Measurements from ENCODE around the gene ANO6. TPM values are rescaled to one million over a fixed set of nuclear protein-coding genes. Genes with fewer than 3 reads are reported as not detected.

The ANO6 gene
- total RNA-seq, 1 donor from 2014 or later = 32.0 TPM

DNA sequence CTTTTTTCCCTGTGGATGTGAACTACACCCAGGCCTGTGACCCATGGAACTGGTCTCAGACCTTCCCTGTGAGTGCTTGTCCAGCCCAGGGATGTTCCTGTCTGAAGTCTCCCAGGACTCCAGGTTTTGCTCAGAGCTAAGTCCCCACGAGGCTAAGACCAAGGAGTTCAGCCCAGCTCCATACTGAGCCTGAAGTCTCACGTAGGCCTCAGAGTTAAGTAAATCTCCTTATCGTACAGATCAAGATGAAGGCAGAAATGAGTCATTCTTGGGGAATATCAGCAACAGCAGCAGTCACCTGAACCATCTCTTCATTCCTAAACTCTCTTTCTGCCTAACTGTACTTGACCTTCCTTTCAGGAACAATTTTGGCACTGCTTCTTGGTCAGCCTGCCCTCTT lies 139.8 kb downstream of the ANO6 start:
- Mint-ChIP-seq H3K27ac (ENCODE audit: unreplicated experiment) (no peak overlapping the region), H3K4me1 (peaks cover 6% of the 10 kb centered on the region), H3K27me3 (ENCODE audit: low read depth) (no peaks in the 10 kb centered on the region), H3K4me3 (no peak overlapping the region), H3K36me3 (ENCODE audit: low read depth) (peaks cover 26% of the 10 kb centered on the region), H3K9me3 (no peaks in the 10 kb centered on the region)
- TF ChIP-seq, protein P1, sequence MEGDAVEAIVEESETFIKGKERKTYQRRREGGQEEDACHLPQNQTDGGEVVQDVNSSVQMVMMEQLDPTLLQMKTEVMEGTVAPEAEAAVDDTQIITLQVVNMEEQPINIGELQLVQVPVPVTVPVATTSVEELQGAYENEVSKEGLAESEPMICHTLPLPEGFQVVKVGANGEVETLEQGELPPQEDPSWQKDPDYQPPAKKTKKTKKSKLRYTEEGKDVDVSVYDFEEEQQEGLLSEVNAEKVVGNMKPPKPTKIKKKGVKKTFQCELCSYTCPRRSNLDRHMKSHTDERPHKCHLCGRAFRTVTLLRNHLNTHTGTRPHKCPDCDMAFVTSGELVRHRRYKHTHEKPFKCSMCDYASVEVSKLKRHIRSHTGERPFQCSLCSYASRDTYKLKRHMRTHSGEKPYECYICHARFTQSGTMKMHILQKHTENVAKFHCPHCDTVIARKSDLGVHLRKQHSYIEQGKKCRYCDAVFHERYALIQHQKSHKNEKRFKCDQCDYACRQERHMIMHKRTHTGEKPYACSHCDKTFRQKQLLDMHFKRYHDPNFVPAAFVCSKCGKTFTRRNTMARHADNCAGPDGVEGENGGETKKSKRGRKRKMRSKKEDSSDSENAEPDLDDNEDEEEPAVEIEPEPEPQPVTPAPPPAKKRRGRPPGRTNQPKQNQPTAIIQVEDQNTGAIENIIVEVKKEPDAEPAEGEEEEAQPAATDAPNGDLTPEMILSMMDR (conservative IDR thresholded peaks at IDR 0.05) = no peak
- DNase-seq (ENCODE audit: low read depth, low spot score) = no peak

GRCh38 chr12:45356822-45357538 lies 141.1 kb downstream of the ANO6 start:
- TF ChIP-seq, protein P1 (conservative IDR thresholded peaks at IDR 0.05) = no peak
- Mint-ChIP-seq H3K4me3 (no peak overlapping the region), H3K27ac (ENCODE audit: unreplicated experiment) (no peak overlapping the region), H3K36me3 (ENCODE audit: low read depth) (peaks cover 23% of the 10 kb centered on the region), H3K9me3 (peaks cover 6% of the 10 kb centered on the region), H3K4me1 (peaks cover 6% of the 10 kb centered on the region), H3K27me3 (ENCODE audit: low read depth) (no peaks in the 10 kb centered on the region)
- no peak for DNase-seq (ENCODE audit: low read depth, low spot score)

DNA sequence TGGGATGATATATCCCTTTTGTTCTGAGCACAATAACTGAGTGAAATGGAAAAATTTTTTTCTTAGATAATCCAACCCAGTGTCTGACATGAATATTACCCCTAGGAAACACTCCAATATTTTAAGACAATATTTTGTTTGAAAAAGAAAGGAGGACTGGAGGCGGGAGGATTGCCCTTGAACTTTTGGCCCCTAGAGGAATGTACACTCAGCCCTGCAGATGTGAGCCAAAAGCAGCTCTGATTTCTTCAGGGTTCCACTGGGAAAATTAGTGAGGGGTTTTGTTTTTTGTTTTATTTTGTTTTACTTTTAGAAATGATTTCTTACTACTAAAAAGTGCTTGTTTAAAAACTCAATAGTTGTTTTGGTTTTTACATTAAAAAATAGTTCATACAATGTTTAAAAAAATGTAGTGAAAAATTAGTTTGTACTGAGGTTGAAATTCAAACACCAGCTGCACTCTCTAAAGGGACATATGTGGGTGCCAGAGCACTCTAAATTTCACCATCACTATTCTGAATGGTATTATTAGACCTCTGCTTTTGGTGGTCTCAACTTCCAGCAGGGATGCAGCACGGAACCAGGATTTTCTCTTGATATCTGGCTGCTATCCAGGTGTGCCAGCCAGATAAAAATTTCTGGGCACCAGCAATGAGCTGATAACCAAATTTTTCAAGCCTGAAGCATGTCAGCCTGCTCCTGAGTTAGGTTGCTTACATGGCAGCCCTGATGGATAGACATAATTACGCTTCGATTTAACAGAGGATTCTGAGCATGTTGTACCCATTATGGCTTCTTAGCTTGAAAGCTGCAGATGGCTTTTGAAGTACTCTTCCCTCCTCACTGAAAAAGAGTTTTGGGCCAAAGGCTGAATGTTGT lies 141.9 kb downstream of the ANO6 start:
- TF ChIP-seq, protein P1 (conservative IDR thresholded peaks at IDR 0.05) = no peak
- H3K27me3 Mint-ChIP-seq (ENCODE audit: low read depth) = no peaks in the 10 kb centered on the region
- DNase-seq (ENCODE audit: low read depth, low spot score) = no peak
- peaks cover 27% of the 10 kb centered on the region for H3K36me3 Mint-ChIP-seq (ENCODE audit: low read depth)
- H3K27ac Mint-ChIP-seq (ENCODE audit: unreplicated experiment) = no peak overlapping the region
- peaks cover 6% of the 10 kb centered on the region for H3K4me1 Mint-ChIP-seq
- H3K9me3 Mint-ChIP-seq = peaks cover 8% of the 10 kb centered on the region
- no peak overlapping the region for H3K4me3 Mint-ChIP-seq

DNA sequence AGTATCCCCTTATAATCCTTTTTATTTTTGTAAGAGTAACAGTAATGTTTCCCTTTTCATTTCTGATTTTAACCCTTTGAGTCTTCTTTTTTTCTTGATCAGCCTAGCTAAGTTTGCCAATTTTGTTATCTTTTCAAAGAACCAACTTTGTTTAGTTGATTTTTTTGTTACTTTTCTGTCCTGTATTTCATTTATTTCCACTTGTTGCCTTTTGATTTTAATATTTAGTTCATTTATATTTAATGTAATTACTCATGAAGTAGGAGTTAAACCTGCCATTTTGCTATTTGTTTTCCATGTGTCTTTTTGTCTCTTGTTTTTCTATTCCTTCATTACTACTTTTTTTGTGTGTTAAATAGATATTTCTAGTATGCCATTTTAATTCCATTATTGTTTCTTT lies 146.4 kb downstream of the ANO6 start:
- Mint-ChIP-seq H3K9me3 (peaks cover 19% of the 10 kb centered on the region), H3K36me3 (ENCODE audit: low read depth) (peaks cover 51% of the 10 kb centered on the region), H3K27ac (ENCODE audit: unreplicated experiment) (no peak overlapping the region), H3K4me1 (no peaks in the 10 kb centered on the region), H3K27me3 (ENCODE audit: low read depth) (no peaks in the 10 kb centered on the region), H3K4me3 (no peak overlapping the region)
- no peak for DNase-seq (ENCODE audit: low read depth, low spot score)
- TF ChIP-seq, protein P1 (conservative IDR thresholded peaks at IDR 0.05) = no peak

GRCh38 chr12:45363903-45364302 lies 148.0 kb downstream of the ANO6 start:
- Mint-ChIP-seq H3K27ac (ENCODE audit: unreplicated experiment) (no peak overlapping the region), H3K9me3 (peaks cover 19% of the 10 kb centered on the region), H3K4me1 (no peaks in the 10 kb centered on the region), H3K27me3 (ENCODE audit: low read depth) (no peaks in the 10 kb centered on the region), H3K36me3 (ENCODE audit: low read depth) (peaks cover 51% of the 10 kb centered on the region), H3K4me3 (no peak overlapping the region)
- TF ChIP-seq, protein P1 (conservative IDR thresholded peaks at IDR 0.05) = no peak
- no peak for DNase-seq (ENCODE audit: low read depth, low spot score)

Measured in neural crest cell (in vitro differentiated cells).